Stimulated activated CD4-positive, alpha-beta T cell treated with anti-CD3 and anti-CD28 coated beads, Interleukin-4, amount 100 ng/mL, for 24 hours (primary cell): ENCODE measurements around the gene SLC26A2.

Experiments used
- DNase-seq: peaks from one replicate; pipeline ENCODE4 v3.0.0-alpha.2; 2020

SLC26A2 gene

DNA sequence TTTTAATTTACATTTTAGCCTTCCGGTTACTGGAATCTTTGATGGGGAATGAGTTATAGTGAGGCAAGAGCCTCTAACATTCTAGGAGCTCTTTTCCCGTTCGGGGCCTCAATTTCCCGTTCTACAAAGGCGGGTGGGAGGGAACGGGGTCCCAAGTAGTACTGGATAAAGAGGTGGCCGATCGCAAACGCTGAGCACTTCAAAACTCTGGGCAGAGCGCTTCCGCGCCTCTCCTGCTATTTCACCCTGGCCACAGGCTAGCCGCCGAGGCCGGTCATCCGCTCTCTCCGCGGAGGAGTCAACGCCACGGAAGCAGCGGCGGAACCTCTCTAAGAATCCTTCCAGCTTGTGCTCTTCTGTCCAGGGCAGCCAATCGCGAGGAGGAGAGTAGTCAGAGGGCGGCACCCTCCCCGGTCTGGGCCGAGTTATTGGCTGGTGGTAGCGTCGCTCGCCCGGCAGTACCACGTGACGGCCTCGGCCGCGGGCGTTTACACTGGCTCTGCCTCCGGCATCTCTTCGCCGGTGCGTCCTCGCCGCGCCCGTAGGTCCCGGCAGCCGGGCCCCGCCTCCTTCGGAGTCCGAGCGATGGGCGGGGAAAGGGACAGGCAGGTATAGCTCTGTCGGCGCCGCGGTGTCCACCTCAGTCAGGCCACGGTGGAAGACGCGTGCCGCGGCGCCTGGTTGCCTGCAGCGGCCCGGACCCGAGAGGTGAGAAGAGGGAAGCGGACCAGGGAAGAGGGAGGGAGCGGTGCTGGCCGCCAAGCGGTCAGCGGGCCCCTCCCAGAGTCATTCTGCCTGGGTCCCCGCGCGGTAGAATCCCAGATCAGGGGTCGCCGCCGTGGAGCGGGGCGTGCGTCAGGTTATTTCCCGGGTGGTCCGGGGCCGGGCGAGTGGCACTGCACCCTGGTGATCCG lies at the start of gene SLC26A2:
Gene SLC26A2, plus strand, starts transcription at position 487 of the 914 bp plus-strand sequence. CDS start 16,895 bp downstream, outside the sequence.
- DNase-seq, result peak; percentile 96

- DNase-seq, result no peak
Measured at GRCh38 chr5:149911031-149911430, 49.5 kb upstream of the SLC26A2 start.

GRCh38 chr5:149912226-149912871 lies 48.2 kb upstream of the SLC26A2 start:
- no peak for DNase-seq

DNA sequence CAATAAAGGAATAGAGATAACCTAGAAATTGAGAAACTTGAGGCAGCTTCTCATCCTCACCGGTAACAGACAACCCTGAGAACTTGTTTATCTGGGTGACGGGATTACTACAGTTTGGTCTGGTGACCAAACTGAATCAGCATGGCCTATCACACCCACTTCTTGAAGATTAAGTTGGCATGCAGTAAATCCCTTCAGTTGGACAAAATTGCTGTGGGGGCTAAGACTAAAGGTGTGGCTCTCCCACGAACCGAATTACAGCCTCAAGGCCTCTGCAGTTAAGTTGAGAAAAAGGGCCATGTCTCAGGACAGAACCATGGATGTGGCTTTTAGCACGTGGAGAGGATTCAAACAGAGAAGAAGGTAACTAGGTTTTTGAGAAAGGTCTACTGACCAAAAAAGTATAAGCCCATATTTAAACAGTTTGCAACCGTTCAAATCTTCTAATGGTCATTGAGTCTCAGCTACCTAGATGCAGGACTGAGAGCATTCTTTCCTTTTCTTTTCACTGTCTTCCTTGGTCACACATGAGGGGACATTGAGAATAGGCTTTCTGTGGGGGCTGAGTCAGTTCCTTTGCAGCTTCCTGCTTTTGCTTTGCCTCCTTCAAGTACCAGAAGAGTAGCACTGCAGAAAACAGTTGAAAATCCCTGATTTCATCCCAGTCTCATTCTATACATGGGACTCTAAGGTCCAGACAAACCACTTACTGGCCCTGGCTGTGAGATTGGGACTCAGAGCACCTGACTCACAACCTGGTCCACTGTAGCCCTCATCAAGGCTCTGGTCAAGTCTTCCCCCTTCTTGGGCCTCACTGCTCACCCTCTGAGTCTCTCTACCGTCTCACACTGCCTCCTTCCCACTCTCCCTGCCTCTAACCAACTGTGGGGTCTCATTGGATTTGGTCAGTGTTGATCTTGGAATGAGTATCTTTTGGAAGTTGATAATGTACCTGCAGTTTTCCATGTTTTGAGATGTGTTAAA lies 46.8 kb upstream of the SLC26A2 start:
- DNase-seq, result no peak

- DNase-seq, result no peak
Measured at GRCh38 chr5:149915392-149916260, 44.9 kb upstream of the SLC26A2 start.

- no peak for DNase-seq
Measured at GRCh38 chr5:149916334-149917072, 44.1 kb upstream of the SLC26A2 start.

DNA sequence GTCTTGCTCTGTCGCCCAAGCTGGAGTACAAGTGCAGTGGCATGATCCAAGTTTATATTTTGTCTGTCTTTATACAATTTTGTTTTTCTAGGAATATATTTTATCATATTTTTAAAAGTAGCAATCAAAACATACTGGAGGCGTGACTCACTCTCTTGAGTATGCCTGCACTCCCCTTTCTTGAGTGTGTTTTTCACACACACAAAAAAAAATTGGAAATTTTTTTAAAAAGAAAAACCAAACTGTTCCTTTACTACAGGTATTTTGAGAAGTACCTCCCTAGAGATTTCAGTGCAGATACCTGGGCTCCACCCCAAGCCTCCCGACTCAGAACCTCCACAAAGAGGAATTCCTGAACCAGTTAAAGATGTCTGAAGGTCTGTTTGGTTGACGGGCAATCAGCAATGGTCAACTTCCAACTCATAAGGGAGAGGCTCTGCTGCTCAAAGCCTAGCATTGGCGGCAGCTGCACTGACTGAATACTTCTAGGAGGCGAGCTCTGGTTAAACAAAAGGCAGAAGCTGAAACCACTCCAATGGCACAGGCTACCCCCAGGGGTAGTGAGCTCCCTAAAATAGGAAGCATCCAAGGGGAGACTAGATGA lies 43.4 kb upstream of the SLC26A2 start:
- DNase-seq, result no peak

DNA sequence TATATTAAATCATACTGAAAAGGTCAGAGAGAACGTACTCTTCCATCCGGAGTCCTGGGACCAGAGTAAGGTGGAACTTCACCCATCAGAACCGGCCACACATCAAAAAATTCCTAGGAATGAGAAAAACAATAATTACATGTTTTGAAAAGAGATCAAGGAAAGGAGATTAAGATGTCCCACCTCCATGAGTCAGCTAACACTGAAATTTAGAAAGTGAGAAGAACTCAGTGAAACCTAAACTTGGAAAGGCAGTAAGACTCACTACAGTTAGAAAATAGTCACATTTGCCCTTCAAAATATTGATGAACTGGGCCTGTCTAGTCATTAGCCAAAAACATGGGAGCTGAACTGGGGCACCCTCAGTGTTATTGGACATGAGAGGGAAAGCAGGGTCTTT lies 39.0 kb upstream of the SLC26A2 start:
- no peak for DNase-seq

GRCh38 chr5:149922950-149923349 lies 37.6 kb upstream of the SLC26A2 start:
- DNase-seq, result no peak

GRCh38 chr5:149924486-149924885 lies 36.1 kb upstream of the SLC26A2 start:
- no peak for DNase-seq

DNA sequence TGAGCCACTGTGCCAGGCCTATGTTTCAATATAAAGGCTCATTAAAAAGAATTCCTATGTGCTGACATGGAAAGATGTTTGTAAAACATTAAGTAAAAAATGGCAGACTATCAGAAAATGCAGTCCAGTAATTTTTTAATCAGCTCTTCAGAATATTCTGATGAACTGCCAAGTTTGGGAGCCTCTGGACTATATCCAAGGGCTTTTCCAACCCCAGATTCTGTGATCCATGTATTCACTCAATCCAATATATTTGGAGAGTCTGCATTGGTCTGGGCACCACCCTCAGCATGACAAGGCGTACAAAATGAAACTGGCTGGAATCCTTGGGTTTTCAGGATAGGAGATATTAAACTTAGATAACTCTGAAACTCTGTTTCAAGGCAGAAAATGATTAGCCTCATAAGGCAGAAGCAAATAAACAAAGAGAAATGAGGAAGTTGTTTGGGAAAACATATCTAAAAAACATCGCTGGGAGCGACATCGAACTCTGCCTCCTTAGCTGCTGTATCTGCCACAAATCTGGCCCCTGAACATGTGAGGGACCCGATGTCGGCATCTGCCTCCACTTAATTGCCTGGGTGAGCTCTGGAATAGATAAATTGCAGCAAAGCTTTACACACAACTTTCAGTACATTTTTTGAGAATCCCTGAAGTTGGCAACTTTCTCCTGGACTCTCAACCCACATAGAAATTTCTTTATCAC lies 30.4 kb upstream of the SLC26A2 start:
- no peak for DNase-seq

- no peak for DNase-seq
Measured at GRCh38 chr5:149930749-149931574, 29.6 kb upstream of the SLC26A2 start.

DNA sequence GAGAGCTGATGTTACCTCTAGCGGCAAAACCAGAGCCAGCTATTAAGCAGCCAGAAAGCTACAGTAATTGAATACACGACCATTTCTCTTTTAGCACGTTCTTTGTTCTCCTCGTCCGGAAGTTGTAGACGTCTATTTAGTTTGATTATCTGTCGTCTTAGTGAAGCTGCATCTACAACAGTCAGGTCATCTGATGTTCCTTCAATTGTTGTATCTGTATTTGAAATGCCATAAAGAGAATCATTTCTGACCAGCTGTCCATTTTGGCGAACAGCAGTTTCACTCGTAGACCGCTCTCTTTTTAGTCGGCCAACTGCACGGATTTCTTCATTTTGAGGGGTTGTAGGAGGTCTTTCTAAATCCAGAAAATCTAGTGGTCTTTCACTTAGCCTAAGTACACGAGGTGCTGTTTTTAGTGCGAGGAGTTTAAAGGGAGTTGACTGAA lies 28.5 kb upstream of the SLC26A2 start:
- DNase-seq, result no peak

- no peak for DNase-seq
Measured at GRCh38 chr5:149932445-149933350, 27.9 kb upstream of the SLC26A2 start.

GRCh38 chr5:149935431-149935901 lies 25.1 kb upstream of the SLC26A2 start:
- no peak for DNase-seq

- no peak for DNase-seq
Measured at GRCh38 chr5:149936044-149936699, 24.4 kb upstream of the SLC26A2 start.

DNA sequence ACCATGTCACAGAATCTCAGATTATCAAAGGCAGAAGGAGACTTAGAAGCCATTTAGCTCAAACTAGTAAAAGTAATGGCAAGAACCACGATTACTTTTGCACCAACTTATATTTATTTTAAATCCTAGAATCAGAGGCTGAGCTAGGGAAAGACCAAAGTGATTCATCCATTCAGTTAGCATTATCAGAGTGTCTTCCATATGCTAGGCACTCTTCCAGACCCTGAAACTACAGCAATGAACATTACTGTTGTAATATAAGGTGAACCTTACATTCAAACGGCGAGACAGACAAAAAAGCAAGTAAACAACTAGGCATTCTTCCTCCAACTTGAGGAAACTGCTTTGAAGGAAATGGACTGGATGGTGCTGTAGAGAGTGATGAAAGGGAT lies 23.9 kb upstream of the SLC26A2 start:
- no peak for DNase-seq
